ENCODE data around the gene SRSF5. TPM values are rescaled to one million over a fixed set of nuclear protein-coding genes. Genes with fewer than 3 reads are reported as not detected.
"Not testable (repeated sequence)": the region's sequence is repeated elsewhere in the genome, so short reads cannot be mapped to it uniquely, and the experiment has no call there.

Gene SRSF5
- total RNA-seq, 4 donors from 2014 or later, result 57.5 to 113 (median 84.6) TPM

DNA sequence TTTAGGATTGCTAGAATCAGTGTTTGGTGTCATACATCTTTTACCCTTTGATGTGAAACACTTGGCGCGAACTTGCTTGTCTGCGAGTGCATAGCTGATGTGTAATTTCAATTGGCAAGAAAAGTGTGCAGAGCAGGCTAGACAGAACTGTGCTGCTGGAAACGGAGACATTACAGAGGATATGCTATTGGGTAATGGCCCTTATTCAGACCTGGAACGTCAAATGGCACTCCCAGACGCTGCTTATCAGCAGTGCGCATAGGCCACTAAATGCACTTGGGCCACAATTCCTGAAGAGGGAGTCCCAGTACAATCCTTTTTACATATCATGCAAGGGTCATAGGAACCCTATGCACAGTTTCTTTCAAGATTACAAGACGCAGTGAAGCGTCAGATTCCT lies 45.8 kb downstream of the SRSF5 start:
- H3K4me3 ChIP-seq, result no peak overlapping the region
- H3K27me3 ChIP-seq, result no peaks in the 10 kb centered on the region
- no peaks in the 10 kb centered on the region for H3K9me3 ChIP-seq
- intact Hi-C loops (cut with DNase I; ENCODE audit: low total_unique reads) (loop anchor here (10.0 kb wide), 1 partner anchor 392 kb away; no protein-coding TSS in a partner anchor), in situ Hi-C loops (cut with MboI; ENCODE audit: low sequenced_read_pairs in 4 of 4) (loop anchor here in 2 of 4 donors (5.0 to 25.0 kb wide), 2 partner anchors 215 to 900 kb away; no protein-coding TSS in a partner anchor)
- H3K27ac ChIP-seq, result no peak overlapping the region
- DNase-seq (no peak), ATAC-seq (no peak)
- H3K36me3 ChIP-seq, result no peaks in the 10 kb centered on the region
- no peaks in the 10 kb centered on the region for H3K4me1 ChIP-seq
- TF ChIP-seq, protein P1, sequence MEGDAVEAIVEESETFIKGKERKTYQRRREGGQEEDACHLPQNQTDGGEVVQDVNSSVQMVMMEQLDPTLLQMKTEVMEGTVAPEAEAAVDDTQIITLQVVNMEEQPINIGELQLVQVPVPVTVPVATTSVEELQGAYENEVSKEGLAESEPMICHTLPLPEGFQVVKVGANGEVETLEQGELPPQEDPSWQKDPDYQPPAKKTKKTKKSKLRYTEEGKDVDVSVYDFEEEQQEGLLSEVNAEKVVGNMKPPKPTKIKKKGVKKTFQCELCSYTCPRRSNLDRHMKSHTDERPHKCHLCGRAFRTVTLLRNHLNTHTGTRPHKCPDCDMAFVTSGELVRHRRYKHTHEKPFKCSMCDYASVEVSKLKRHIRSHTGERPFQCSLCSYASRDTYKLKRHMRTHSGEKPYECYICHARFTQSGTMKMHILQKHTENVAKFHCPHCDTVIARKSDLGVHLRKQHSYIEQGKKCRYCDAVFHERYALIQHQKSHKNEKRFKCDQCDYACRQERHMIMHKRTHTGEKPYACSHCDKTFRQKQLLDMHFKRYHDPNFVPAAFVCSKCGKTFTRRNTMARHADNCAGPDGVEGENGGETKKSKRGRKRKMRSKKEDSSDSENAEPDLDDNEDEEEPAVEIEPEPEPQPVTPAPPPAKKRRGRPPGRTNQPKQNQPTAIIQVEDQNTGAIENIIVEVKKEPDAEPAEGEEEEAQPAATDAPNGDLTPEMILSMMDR (IDR thresholded peaks at IDR 0.05 in 4 of 5, conservative IDR thresholded peaks at IDR 0.05 in 1 of 5), result no peak
- no peak for TF ChIP-seq POLR2A (IDR thresholded peaks at IDR 0.05)

DNA sequence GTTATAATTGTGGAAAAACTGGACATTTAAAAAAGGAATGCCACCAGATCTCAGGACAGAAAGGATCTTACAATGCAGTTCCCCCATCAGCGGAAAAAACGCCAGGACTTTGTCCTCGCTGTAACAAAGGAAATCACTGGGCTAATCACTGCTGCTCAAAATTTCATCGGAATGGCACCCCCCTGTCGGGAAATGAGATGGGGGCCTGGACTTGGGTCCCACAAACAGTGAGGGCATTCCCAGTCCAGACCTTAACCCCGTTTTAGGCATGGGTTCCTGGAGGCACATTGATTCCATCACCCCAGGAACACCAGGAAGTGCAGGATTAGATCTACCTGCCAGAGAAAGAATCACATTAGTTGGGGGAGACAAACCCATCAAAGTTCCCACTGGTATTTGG lies 46.4 kb downstream of the SRSF5 start:
- intact Hi-C loops (cut with DNase I; ENCODE audit: low total_unique reads) (loop anchor here (10.0 kb wide), 1 partner anchor 391 kb away; no protein-coding TSS in a partner anchor), in situ Hi-C loops (cut with MboI; ENCODE audit: low sequenced_read_pairs in 4 of 4) (loop anchor here in 2 of 4 donors (5.0 to 25.0 kb wide), 2 partner anchors 214 to 899 kb away; no protein-coding TSS in a partner anchor)
- H3K27me3 ChIP-seq, H3K9me3 ChIP-seq, H3K36me3 ChIP-seq, H3K4me1 ChIP-seq, ATAC-seq, H3K4me3 ChIP-seq, H3K27ac ChIP-seq, DNase-seq: not testable (repeated sequence)

DNA sequence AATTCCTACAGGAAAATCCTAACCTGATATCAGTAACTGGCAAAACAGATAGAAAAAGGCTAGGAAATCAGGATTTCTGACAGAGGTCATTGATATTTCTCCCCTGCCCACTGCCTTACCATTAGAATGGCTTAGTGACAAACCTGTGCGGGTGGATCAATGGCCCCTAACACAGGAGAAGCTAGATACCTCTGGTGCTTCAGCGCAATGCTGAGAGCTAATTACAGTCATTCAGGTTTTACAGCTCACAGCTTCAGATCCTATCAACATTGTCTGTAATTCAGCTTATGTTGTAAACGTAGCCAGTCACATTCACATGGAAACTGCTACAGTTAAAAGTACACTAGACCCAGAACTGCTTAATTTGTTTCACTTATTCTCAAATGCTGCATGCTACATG lies 47.5 kb downstream of the SRSF5 start:
- no peaks in the 10 kb centered on the region for H3K36me3 ChIP-seq
- ATAC-seq, result no peak
- H3K9me3 ChIP-seq, result no peaks in the 10 kb centered on the region
- no peak overlapping the region for H3K27ac ChIP-seq
- H3K4me1 ChIP-seq, result peaks cover 0 to 5% of the 10 kb centered on the region in 2 donors
- intact Hi-C loops (cut with DNase I; ENCODE audit: low total_unique reads) (loop anchor here (10.0 kb wide), 1 partner anchor 390 kb away; no protein-coding TSS in a partner anchor), in situ Hi-C loops (cut with MboI; ENCODE audit: low sequenced_read_pairs in 4 of 4) (loop anchor here in 2 of 4 donors (5.0 to 25.0 kb wide), 2 partner anchors 213 to 898 kb away; no protein-coding TSS in a partner anchor)
- DNase-seq, result no peak
- H3K4me3 ChIP-seq, result no peak overlapping the region
- no peak for TF ChIP-seq POLR2A (IDR thresholded peaks at IDR 0.05)
- TF ChIP-seq, protein P1 (IDR thresholded peaks at IDR 0.05 in 4 of 5, conservative IDR thresholded peaks at IDR 0.05 in 1 of 5), result no peak
- no peaks in the 10 kb centered on the region for H3K27me3 ChIP-seq

DNA sequence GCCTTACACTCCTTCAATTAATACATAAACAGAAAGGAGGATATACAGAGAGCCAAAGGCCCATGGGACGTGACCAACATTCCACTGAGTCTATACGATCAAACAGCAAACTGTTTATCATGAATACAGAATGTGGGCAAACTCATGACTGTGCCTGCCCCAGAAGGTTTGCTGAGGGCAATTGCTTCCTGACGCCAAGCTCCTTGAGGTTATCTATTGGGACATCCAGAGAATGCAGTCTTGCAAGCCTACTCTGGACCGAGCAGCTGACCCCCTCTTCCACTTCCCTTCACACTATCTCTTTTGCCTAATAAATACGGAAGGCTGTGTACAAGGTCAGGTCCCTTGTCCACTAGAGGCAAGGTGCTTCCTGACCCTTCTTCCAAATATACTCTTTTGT lies 48.6 kb downstream of the SRSF5 start:
- intact Hi-C loops (cut with DNase I; ENCODE audit: low total_unique reads) (loop anchor here (5.0 to 10.0 kb wide), 2 partner anchors 197 to 389 kb away; no protein-coding TSS in a partner anchor), in situ Hi-C loops (cut with MboI; ENCODE audit: low sequenced_read_pairs in 4 of 4) (loop anchor here in 3 of 4 donors (5.0 to 25.0 kb wide), 3 partner anchors 212 to 897 kb away; no protein-coding TSS in a partner anchor)
- H3K27ac ChIP-seq, result no peak overlapping the region
- peaks cover 0 to 5% of the 10 kb centered on the region in 2 donors for H3K4me1 ChIP-seq
- no peak overlapping the region for H3K4me3 ChIP-seq
- H3K27me3 ChIP-seq, result no peaks in the 10 kb centered on the region
- no peak for TF ChIP-seq POLR2A (IDR thresholded peaks at IDR 0.05)
- TF ChIP-seq, protein P1 (IDR thresholded peaks at IDR 0.05 in 4 of 5, conservative IDR thresholded peaks at IDR 0.05 in 1 of 5), result no peak
- no peaks in the 10 kb centered on the region for H3K9me3 ChIP-seq
- H3K36me3 ChIP-seq, result no peaks in the 10 kb centered on the region
- DNase-seq (no peak), ATAC-seq (no peak)

DNA sequence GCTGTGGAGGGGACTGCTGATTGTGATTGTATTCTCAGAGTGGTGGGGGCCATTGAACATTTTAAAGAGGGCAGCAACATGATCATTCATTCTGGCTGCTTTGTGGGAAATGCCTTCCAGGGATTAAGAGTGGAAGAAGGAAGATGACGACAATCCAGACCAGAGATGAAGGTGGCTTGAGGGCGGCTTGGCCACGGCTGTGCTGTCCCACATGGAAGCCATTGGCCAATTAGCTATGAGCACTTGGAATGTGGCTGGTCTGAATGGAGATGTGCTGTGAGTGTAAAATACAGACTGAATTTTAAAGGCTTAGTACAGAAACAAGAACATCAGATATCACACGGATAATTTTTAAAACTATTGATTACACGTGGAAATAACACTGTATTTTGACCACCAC lies 49.3 kb downstream of the SRSF5 start:
- H3K36me3 ChIP-seq, result no peaks in the 10 kb centered on the region
- H3K9me3 ChIP-seq, result no peaks in the 10 kb centered on the region
- peaks cover 0 to 5% of the 10 kb centered on the region in 2 donors for H3K4me1 ChIP-seq
- no peaks in the 10 kb centered on the region for H3K27me3 ChIP-seq
- in situ Hi-C loops (cut with MboI; ENCODE audit: low sequenced_read_pairs in 4 of 4) (loop anchor here in 3 of 4 donors (5.0 to 25.0 kb wide), 3 partner anchors 211 to 896 kb away; no protein-coding TSS in a partner anchor), intact Hi-C loops (cut with DNase I; ENCODE audit: low total_unique reads) (loop anchor here (5.0 to 10.0 kb wide), 2 partner anchors 196 to 389 kb away; no protein-coding TSS in a partner anchor)
- no peak for ATAC-seq
- no peak overlapping the region for H3K4me3 ChIP-seq
- H3K27ac ChIP-seq, result no peak overlapping the region
- DNase-seq, result no peak
- TF ChIP-seq, protein P1 (IDR thresholded peaks at IDR 0.05 in 4 of 5, conservative IDR thresholded peaks at IDR 0.05 in 1 of 5), result no peak
- TF ChIP-seq POLR2A (IDR thresholded peaks at IDR 0.05), result no peak

Data from gastrocnemius medialis (tissue), 4 donors.